M059J (cell line): ENCODE data around the gene CRYBG1. TPM values are rescaled to one million over a fixed set of nuclear protein-coding genes. Genes with fewer than 3 reads are reported as not detected.

Source experiments
- DNase-seq: peaks from one replicate; pipeline ENCODE4 v3.0.0-alpha.2; 2012; ENCODE audit warnings: low read depth
- total RNA-seq: library from RNA; depleted of rRNA; stranded (reverse); fragments of >200 nt; shearing (Covaris generic); gene quantifications from 2 replicates; pipeline ENCODE4 v1.2.3, GENCODE V29; 2014

The CRYBG1 gene
- total RNA-seq, 1 experiment from 2014 or later, result 18.9 TPM

DNA sequence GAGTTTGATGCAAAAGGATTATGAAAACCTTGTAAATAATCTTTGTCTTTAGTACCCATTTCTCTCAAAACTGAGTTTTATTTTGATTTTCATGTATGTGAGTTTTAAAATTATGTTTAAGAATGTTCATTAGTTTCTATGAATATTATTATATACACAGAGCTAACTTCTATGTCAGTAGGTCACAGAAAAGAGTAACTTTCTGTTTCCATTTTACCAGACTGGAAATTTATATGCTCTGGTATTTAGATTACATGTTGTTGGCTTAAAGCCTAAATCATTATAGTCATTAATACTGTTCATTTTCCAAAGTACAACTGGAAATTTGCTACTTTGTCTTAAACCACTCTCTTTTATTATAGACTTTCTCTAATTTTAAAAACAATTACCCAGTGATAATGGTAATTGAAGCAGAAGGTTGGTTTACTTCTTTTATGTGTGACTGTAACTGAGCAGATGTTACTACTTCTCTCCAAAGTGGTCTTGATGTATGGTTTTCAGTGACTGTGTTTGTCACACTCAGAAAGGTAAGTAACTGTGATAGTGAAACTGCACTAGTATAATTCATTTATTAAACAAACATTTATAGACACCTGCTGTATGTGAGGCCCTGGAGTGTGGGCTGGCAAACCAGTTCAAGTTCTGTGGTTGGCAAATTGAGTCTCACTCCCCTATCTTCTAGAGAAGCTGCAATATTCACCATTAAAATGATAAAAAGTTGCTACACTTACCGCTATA lies 13.2 kb downstream of the CRYBG1 start:
- DNase-seq, result no peak

DNA sequence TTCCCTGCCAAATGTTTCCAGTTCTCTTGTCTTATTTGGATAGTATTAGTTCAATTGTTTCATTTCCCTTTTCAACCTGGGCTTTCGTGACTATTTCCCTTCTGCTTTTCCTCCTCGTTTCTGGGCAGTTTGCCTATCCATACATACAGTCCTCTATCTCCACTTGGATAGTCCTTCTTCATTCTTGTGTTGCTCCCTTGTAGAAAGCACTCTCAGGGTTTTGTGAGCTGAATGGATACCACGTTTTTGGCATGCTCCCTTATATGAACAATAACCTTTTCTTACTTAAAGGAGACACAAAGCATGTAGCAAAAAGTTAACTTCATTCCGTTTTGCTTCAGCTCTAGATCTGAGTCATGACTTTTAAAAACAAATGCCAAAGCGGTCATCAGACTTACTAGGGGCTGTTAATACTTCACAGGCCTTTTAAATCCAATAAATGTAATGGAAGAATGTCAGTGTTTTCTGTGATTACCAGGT lies 16.6 kb downstream of the CRYBG1 start:
- peak; percentile 64 for DNase-seq

DNA sequence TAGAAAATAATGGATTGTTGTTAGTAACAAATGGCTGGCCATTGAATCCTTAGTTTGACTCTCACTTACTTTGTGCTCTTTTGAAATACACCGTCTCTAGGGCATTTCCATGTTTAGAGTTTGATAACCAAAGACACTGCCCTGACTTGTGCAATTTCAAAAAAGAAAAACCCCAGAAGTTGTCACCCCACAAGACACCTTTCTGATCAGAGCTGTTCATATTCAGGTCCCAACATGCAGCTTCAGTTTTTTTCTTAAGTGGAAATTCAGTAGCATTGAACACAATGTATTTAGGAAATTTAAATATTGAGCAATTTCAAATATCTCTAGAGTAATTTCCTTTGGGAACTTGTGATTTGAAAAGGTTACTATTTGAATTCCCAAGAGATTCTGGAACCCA lies 19.4 kb downstream of the CRYBG1 start:
- no peak for DNase-seq

- DNase-seq, result peak; percentile 21
These were observed 19.9 kb downstream of the CRYBG1 start for GRCh38 chr6:106380407-106380806.

GRCh38 chr6:106381223-106381622 lies 20.7 kb downstream of the CRYBG1 start:
- DNase-seq, result no peak

GRCh38 chr6:106381881-106382280 lies 21.4 kb downstream of the CRYBG1 start:
- peak; percentile 66 for DNase-seq

DNA sequence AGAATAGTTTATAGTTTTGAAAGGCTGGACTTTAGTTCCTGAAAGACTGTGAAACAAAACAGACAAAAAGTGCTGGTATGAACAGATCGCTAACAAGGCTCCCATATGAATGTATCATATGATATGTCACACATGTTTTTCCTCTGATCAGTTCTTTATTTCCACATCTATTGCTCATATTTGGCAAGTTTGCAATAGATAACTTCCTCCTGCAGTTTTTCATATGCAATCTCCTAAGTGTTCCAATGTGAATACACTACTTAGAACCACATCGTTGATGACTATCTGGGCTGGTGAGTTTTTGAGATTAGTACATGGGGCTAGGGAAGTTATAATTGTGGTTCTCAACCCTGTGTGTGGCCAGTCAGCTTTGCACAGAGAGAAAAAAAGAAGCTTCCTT lies 23.1 kb downstream of the CRYBG1 start:
- no peak for DNase-seq

DNA sequence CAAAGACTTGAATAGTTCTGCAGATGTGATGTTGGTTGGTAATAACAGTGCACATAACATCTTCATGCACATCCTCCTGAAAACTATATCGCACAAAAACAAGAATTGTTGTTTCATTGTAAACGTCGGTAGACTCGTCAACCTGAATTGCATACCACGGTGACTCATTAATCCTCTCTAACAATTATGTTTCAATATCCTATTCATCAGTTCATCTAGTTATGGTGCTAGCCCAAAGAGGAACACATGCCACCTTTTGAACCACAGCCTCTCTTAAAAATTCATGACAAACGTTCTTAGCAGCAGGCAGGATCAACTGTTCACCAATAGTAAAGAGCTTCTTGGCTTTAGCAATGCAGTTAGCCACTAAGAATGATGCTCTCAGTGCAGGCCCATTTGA lies 25.0 kb downstream of the CRYBG1 start:
- no peak for DNase-seq

- DNase-seq, result no peak
These were observed 27.4 kb downstream of the CRYBG1 start for GRCh38 chr6:106387875-106388274.

- no peak for DNase-seq
These were observed 29.6 kb downstream of the CRYBG1 start for GRCh38 chr6:106390088-106390487.

DNA sequence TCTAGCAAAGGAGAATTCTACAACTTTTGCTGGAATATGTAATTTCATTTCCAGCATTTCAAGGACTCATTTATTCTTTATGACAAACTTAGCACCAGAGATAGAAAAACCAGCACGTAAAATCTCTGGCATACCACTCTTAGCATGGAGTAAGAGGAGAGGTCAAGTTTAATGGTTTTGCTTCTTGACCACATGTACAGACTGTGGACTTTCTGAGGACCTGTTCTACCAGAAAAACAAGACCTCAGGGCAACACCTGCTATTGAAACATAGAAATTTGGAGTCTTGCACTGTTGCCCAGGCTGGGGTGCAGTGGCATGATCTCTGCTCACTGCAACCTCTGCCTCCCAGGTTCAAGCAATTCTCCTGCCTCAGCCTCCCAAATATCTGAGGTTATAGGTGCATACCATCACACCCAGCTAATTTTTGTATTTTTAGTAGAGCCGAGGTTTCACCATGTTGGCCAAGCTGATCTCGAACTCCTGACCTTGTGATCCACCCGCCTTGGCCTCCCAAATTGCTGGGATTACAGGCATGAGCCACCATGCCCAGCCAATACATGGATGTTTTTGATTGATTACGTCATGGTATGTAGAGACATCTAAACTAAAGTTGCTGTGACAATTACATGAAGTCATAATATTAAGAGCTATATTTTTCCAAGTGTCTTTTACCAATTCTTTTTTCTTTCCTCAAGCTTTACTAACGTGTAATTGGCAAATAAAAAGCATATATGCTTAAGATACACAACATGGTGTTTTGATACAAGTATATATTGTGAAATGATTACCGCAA lies 36.1 kb downstream of the CRYBG1 start:
- no peak for DNase-seq

DNA sequence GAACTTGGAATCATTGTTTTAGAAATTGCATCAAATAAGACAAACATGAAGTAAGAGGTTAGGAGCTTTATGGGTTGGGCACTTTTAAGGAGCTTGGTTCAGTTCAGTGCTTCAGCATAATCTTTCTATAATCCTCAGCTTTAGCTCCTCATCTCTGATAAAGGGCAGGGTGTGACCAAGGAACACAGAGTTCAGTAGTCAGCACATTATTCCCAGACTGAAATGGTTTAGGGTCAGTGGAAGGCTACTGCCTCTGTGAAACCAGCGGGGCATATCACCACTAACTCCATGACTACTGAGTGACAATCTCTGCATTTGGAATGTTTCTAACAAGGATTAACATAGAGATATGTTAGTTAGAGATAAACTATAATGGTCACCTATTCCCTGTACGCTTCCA lies 36.9 kb downstream of the CRYBG1 start:
- no peak for DNase-seq

- no peak for DNase-seq
These were observed 38.1 kb downstream of the CRYBG1 start for GRCh38 chr6:106398621-106399020.

GRCh38 chr6:106405044-106405443 lies 44.5 kb downstream of the CRYBG1 start:
- peak; percentile 56 for DNase-seq

DNA sequence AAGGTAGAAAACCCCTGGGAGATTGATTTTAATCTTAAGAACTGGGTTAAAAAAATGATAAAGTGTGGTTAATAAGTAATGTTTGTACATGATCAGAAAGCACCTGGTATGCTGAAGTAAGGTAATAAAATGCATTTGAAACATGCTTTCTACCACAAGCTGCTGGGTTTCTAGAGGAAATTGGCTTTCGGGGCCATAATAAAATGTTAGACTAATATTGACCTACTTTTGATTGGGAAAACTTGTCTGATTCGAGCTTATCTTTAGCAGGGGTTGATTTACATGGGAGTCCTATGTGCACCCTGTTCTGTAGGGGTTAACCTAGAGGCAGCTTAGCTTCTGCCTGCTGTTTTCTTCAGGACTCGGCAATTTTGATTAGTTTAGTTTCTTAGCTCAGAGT lies 50.5 kb downstream of the CRYBG1 start:
- no peak for DNase-seq

- DNase-seq, result no peak
These were observed 51.2 kb downstream of the CRYBG1 start for GRCh38 chr6:106411643-106412200.

GRCh38 chr6:106413016-106413415 lies 52.5 kb downstream of the CRYBG1 start:
- no peak for DNase-seq

GRCh38 chr6:106413722-106414121 lies 53.2 kb downstream of the CRYBG1 start:
- no peak for DNase-seq

GRCh38 chr6:106415921-106416320 lies 55.4 kb downstream of the CRYBG1 start:
- DNase-seq, result no peak

- DNase-seq, result no peak
These were observed 57.1 kb downstream of the CRYBG1 start for GRCh38 chr6:106417572-106418147.

DNA sequence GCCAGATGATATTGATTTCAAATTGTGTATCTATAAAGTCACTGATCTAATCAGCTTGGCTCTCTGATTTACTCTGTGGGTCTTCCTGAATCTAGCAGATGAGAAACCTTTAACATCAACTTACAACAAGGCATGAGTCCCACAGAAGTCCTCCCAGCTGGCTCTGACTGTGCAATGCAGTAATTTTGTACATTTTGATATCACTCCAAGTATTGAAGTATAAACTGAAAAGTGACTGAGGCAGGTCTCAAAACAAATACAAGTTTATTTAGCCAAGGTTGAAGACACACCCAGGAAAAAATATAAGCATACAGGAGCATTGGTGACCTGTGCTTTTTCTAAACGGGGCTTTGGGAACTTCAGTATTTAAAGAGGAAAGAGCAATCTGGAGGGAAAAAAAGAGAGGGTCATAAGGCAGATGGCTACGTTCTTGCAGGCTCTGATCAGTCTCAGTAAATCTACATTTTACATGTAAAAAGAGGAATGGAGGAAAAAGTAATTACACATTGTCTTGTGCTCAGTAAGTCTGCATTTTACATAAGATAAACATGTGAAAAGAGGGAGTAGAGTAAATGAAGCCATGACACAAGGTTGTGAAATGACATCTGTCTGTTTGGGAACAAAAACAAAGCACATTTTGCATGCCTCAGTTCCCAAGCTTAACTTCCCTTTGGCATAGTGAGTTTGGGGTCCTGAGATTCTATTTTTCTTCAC lies 59.5 kb downstream of the CRYBG1 start:
- DNase-seq, result no peak

- peak; percentile 78 for DNase-seq
These were observed 61.0 kb downstream of the CRYBG1 start for GRCh38 chr6:106421496-106421895.
